ENCODE data around the gene FAM174B.

The FAM174B gene

DNA sequence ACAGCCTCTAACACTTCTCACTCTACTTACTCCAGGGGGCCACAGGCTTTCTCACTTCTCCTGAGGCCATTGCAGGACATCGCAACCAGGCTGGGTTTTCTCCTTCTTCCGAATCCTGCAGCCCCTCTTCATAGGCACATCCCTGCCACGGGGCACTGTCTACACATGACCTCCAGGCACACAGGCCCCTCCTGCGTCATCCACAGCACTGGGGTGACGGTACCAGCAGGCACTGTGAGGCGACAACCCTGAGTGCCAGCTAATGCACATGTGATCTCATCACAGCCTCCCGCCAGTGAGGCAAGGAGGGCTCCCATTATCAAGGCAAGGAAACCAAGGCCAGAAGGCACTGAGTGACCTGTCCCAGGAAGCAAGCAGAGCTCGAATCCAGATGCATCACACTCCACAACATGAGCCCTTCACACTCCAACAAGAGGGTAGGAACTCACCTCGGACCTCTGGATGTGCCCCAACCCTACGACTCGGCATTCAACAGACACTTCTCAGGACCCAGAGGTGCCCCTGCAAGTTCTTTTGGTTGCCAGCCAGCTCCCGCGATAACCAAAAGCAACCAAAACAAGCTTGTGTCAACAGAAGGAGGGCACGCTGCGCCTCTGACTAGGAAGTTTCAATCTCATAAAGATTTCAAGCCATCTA lies 16.7 kb downstream of the FAM174B start:
- no peak for DNase-seq (ENCODE audit: low spot score)

DNA sequence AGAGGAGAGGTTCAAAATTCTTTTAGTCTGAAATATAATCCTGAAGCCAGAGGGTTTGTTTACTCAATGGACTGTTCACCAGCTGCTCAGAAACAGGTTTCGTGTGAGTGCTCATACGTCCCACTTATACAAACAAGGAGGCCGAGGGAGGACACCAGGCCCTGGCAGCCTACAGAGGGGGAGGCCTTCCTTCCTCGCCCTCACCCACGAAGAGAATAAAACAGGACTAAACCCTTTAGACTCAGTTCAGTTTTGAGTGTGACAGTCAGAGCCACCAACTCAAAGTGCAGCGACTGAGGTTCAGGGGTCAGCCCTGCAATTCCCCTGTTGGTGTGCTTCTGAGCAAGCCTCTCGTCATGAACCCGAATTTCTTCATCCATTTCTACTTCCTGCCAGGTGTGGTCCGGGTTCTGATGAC lies 17.3 kb downstream of the FAM174B start:
- DNase-seq (ENCODE audit: low spot score): no peak

DNA sequence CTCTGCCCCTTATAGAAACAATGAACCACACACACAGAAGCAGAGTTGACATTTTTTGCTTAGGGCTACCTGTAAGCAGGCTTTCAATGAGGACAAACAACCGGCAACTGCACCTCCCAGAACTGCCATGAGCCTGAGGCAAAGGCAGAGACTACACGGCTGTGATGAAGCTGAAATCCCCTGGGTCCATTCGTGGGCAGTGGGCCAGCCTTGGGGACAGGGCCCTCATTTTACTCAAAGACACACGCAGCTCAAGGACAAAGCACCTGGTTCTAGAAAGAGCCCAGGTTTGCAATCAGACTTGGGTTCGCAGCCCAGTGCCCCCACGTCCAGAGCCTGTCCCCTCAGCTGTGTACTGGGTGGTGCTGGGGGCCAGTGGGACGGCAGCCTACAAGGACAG lies 17.9 kb downstream of the FAM174B start:
- no peak for DNase-seq (ENCODE audit: low spot score)

DNA sequence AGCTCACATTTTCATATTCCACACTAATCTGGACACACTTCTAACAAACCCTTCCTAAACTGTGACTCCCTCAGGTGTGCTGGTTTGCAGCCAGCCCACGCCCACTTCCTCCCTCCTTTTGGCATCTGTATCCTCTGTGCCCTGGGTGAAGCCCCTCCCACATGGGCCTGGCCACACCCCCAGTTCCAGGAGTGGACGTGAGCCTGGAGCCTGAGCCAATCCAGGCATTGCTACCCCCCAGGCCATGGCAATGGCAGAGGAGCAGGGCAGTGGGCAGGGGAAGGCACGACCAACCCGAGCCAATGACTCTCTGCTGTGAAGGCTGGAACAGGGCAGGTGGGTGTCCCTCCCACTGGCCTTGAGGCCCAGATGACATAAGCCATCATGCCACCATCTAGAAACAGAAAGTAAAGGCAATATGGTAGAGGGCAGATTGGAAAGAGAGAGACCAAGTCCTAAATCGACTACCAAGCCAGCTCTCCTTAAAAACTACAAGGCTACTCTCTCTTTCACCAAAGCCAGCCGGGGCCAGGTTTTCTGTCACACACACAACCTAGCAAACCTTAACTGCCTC lies 18.6 kb downstream of the FAM174B start:
- no peak for DNase-seq (ENCODE audit: low spot score)

DNA sequence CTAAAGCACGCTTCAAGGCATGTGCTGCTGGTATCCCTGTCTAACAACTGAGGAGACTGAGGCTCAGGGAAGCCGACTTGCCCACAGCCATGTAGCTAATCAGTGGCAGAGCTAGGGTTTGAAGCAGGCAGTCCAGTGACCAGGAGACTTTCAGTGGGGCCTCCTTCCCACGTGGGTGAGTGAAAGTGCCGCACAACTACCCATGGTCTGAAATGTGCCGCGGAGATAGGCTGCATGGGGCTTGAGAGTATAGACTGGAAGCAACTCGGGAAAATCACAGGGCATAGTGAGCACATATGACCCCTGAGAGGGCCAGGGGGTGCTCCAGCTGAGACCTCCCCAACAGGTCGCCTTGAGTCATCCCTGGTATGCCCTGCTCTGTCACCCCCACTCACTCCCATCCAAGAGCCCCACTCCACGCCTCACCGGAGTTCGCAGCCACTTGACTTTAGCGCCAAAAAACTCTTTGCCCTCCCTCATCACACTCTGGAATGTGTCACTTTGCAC lies 19.1 kb downstream of the FAM174B start:
- no peak for DNase-seq (ENCODE audit: low spot score)

DNA sequence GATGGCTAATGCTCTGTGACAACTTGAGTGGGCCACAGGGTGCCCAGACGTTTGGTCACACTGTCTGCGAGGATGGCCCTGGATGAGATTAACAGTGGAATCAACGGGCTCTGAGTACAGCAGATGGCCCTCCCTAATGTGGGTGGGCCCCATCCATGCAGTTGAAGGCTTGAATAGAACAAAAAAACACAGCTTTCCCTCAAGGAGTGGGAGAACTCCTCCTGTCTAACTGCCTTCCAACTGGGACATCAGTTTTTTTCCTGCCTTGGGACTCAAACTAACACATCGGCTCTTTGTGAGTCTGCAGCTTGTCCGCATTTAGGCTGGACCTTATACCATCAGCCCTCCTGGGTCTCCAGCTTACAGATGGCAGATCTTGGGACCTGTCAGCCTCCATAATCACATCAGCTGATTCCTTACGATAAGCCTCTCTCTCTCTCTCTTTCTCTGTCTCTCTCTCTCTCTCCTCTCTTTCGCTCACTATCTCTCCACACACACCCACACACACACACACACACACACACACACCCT lies 20.8 kb downstream of the FAM174B start:
- DNase-seq (ENCODE audit: low spot score): no peak

DNA sequence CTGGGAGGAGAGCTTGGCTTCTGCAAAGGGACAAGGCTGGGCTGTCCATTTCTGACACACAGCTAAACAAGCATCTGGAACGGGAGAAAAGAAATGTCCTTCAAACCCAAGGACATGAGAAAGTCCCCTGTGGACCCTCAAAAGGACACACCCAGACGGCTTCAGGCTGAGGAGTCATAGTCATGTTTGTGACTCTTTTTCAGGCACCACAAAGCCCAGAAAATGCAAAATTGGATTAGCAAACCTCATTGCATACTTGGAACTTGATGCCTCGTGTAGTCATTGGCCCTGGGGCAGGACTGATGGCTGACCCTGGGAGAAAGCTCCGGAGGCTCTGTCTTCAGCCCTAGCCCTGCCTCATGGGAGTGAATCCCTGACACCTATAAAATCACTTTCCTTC lies 21.5 kb downstream of the FAM174B start:
- DNase-seq (ENCODE audit: low spot score): no peak

DNA sequence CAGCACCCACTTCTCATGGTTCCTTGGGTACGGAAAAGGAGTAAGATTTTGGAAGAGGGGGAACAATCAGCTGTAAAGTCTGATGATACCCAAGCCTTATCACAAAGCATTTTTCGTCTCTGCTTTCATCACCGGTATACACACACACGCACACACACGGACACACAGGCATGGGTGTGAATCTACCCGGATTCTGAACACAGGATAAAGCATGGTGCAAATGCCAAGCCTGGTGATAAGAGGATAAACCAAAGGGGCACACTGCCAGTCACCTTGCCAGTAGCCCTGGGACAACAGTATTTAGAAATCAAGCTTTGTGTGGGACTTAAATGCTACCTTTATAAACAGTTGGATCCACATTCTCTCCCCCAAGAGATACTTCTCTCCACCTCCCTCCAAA lies 22.2 kb downstream of the FAM174B start:
- DNase-seq (ENCODE audit: low spot score): no peak

DNA sequence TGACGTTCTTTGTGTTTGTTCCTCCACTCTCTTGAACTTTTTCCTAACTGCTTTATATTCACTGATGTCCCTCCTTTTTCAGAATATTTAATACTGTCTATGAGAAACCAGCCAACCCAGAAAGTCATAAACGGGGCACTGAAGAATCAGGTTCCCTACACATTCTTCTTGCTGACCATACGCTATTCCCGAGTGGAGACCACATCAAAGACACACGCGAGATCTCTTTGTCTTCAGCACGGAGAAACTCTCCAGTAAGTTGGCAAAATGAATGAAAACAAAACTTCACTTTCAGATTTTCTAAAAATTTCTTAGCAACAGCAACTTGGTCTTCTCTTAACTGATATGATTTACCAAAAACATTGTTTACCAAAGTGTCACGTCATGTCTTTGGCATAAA lies 22.6 kb downstream of the FAM174B start:
- DNase-seq (ENCODE audit: low spot score): no peak

DNA sequence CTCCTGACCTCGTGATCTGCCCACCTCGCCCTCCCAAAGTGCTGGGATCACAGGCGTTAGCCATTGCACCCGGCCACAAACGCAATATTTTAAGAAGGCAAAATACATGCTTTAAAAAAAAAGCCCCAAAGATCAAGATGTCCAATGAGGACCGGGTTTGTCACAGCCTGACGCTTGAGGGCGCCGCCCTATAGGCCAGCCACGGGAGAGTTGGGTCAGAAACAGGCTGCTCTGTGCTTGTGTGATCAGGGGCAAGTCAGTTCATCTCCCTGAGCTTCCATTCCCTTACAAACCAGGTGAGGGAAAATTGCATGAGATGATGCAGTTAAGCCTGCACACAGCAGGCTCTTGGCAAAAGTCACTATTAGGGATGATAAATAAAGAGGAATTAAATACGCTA lies 23.9 kb downstream of the FAM174B start:
- no peak for DNase-seq (ENCODE audit: low spot score)

DNA sequence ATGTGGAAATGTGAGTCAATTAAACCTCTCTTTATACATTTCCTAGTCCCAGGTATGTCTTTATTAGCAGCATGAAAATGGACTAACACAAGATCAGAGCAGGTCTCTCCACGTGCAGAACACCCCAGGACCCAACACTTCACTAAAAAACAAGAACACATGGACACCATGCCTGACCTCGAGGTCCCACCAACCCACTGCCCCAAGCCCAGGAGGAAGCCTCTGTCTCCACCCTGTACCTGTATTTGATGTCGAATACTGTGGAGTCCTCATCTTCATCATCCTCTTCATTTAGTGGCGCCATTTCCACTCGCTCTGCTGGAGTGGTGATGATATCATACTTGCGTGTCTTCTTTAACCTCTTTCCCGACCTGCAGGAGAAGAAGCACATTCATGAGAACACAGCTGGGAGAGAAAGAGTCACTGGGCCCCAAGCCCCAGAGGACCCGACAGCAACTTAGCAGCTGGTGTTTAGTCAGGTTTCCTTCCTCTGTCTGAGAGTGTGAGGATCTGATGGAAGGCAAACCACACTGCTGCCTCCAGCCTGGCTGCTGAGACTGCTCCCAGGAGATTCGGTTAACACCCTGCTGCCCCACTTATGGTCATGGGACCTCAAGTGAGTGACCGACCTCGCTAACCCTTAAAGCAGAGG lies 25.5 kb downstream of the FAM174B start:
- DNase-seq (ENCODE audit: low spot score): no peak

DNA sequence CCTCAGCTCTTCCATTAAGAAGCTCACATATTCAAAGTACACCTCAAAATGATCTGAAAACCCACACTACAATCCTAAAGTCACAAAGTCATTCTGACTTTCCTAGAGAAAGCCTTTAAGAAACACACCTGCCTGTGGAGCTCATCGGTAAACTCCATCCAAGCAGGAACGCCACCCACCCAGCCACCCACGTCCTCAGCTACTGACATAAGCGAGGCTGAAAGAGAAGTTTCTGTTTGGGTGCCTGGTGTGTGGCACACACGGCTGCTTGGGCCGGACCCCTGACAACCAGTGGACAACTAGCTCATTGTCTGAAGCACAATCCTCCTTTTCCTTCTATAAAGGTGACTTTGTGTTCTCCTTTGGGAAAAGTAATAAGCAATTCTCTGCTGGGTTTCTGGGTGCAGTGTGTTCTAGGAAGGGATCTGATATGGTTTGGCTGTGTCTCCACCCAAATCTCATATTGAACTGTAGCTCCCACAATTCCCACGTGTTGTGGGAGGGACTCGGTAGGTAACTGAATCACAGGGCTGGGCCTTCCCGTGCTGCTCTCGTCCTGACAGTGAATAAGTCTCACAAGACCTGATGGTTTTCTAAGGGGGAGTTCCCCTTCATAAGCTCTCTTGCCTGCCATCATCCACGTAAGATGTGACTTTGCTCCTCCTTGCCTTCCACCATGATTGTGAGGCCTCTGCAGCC lies 26.1 kb downstream of the FAM174B start:
- no peak for DNase-seq (ENCODE audit: low spot score)

DNA sequence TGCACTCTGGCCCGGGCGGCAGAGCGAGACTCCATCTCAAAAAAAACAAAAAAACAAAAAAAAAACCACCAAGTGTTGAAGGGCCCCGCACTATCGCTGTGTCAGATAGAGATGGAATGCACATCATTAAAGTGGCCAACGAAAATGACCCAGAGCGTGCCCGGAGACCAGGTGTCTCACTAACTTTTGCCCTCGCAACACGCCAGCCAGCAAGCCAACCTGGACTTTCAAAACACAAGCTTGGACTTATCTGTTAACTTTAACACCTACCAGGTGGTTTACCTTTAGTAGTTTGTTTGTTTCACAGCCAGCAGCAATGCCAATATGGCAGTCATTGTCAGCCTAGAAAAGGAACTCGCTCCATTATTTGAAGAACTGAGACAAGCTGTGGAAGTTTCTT lies 28.6 kb downstream of the FAM174B start:
- DNase-seq (ENCODE audit: low spot score): no peak

DNA sequence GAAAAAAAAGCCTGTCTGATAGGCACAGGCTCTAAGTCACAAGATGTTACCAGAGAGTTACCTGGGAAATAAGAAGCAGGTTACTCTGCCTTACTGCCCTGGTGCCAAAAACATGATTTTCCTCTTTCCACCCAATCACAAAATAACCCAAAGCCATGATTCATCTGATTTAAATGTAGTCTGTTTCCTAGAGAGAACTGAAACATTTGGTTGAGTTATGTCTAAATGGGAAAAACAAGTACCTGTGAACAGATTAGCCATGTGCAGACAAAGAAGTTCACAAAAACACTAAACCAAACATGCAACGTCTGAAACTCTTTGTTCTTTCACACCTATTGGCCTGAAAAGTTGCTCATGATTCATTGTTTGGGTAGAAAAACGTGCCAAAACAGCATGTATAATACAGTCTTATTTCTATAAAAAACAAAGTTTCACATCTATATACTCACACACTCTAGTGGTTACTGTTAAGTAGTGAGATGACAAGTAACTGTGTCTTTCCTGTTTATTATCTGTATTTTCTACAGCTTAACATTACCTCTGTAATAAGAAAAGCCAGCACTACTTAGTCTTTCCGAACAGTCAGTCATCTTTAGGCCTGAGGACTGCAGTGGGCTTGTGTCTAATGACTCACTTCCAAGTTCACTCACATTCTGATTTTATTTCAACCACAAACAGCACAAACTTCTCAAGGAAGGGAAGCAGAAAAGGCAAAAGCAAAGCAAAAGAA lies 30.2 kb downstream of the FAM174B start:
- DNase-seq (ENCODE audit: low spot score): no peak

DNA sequence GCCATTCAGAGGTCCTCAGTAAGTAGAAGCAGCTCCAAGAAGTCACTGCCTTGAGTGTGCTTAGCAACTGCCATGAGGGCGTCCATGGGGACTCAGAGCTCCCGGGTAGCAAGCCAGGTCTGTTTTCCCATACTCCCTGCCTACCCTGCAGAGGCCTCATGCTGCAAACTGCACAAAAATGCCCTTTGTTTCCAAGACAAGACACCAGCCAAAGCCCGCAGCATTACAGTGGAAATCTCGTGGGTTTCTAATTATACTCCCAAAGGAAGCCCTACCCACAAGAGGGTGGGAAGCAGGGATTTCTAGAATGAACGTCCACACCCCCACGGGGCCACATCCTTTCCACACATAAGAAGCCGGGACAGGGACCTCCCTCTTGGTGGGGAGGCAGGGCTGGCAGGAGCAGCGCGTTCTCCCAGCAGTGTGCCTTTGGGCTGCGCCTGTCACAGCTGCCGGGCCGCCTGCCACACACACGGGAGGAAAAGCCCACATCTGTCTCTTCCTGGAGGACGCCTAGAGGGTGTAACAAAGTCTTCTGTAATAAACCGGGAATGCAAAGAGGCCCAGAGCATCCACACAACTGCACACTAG lies 31.1 kb downstream of the FAM174B start:
- no peak for DNase-seq (ENCODE audit: low spot score)

DNA sequence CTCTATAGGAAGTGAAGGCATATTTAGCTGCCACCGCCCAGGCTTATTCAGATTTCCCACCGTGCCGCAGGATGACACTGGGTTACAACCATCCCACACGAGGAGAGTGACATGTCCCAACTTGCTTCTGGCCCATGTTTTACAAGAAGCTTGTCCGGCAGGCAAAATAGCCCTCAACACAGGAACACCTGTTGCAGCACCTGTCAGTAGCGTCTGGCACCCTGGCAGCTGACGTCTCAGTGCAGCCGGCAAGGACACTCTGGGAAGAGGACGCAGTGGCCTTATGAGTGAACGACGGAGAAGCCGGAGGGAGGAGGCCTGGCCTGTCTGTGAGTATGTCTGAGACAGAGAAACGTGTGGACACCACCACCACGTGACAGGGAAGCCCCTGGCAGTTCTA lies 32.1 kb downstream of the FAM174B start:
- no peak for DNase-seq (ENCODE audit: low spot score)

DNA sequence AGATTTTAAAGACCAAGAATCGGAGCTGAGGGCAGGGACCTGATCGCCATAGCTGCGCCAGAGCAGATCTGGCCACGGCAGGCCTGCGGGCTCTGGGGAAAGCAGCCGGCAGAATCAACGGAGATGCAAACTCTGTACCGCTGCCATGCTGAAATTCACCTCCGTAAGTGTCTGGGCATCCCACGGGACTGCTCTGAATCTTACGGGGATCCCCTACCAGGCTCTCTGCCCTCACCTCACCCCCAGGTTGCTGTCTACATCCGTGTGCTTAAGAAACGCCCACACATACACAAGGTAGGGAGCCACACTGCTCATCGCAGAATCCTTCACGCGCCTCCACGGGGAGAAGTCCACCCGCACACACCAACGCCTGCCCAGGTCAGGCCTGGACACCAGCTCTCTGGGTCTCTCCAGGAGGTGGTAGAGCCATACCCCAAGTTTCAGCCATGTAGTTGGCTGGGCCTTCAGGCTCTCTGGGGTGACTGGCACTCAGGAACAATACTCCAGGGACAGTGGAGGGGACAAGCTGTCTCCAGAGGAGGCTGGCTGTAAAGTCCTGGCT lies 33.5 kb downstream of the FAM174B start:
- no peak for DNase-seq (ENCODE audit: low spot score)

DNA sequence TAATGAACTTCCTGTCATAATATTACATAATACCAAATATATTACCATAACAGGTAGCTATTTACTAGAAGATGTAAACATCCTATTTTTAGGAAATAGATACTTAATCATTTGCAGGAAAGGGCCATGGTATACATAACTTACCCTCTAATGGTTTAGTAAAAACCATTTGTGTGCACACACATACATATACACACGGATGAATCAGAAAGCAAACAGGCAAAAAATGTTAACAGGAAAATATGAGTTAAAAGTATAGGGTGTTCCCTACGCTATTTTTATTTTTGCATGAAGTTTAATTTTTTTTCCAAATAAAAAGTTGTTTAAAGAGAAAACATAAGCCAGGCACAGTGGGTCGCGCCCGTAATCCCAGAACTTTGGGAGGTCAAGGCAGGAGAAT lies 34.6 kb downstream of the FAM174B start:
- DNase-seq (ENCODE audit: low spot score): no peak

DNA sequence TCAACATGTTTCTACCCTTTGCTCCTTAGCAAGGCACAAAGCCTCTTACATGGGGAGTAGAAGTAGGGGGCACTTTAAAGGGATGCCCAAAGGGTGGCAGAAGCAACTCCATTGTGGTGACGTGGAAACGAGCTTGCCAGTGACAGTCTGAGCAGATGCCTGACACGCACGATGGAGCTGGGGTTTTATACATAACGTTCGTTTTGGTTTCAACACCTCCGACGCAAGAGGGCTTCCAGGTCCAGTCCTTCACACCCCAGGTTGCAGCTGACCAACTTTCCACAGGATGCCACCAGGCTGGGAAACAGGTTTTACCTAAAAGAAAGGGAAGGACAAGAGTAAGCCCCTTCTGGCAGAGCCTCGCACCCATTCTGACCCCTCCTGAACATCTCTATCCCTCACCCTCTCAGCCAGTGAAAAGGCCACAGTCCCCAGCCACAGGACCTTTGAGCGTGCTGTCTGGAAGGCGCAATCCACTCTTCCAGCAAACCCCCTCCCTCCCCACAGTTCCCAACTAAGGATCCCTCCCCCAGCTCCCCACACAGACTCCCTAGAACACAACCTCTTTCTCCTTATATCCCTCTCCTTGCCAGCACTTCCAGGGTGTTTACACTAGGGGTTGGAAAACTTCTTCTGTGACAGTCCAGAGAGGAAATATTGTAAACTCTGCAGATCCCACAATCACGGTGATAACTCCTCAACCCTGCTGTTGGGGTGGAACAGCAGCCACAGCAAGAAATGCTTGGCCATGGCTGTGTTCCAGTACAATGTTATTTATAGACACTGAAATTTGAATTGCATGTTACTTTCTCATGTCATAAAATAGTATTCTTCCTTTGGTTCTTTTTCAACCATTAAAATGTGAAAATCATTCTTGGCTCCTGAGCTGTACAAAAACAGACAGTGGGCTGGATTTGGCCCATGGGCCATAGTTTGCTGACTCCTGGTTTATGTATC lies 36.2 kb downstream of the FAM174B start:
- DNase-seq (ENCODE audit: low spot score): no peak

Measured in hepatic stellate cell (primary cell).